ENCODE measurements around the gene ZNF524. TPM values are rescaled to one million over a fixed set of nuclear protein-coding genes. Genes with fewer than 3 reads are reported as not detected.

ZNF524 gene
- total RNA-seq, 1 experiment from 2014 or later, result 8.4 TPM

- H3K9ac ChIP-seq (ENCODE audit: low read length), result peak overlapping the region; percentile 87
These were observed 47.0 kb downstream of the ZNF524 start for GRCh38 chr19:55646889-55647731.

GRCh38 chr19:55647732-55648584 lies 47.9 kb downstream of the ZNF524 start, which contains the start of gene CCDC106:
Gene CCDC106, plus strand, starts transcription at chr19:55648212. Its CDS starts 835 bp downstream, at chr19:55649047.
- H3K9me2 ChIP-seq (replicated peaks; ENCODE audit: insufficient read depth, low read length), result no peaks in the 10 kb centered on the region
- H3K4me2 ChIP-seq (ENCODE audit: low read depth, low read length, poor library complexity, severe bottlenecking), result peak within 1 kb of the TSS; percentile 74
- peaks cover 51% of the 10 kb centered on the region for H3K4me1 ChIP-seq (ENCODE audit: low read length)
- H3K9ac ChIP-seq (ENCODE audit: low read length), result peak within 1 kb of the TSS; percentile 87
- H3K27ac ChIP-seq (ENCODE audit: low read length), result peak within 1 kb of the TSS; percentile 96
- H3K27me3 ChIP-seq (ENCODE audit: low read length), result no peaks in the 10 kb centered on the region
- no peak within 1 kb of the TSS; the same call in 1 of the 2 replicates for H2AFZ ChIP-seq (ENCODE audit: low read length)
- DNase-seq, result peak; percentile 92
- H3K79me2 ChIP-seq (ENCODE audit: low read length), result peaks cover 43% of the 10 kb centered on the region
- no peaks in the 10 kb centered on the region for H3K9me3 ChIP-seq (ENCODE audit: low read length)
- no peaks in the 10 kb centered on the region; the same call in 1 of the 2 replicates for H4K20me1 ChIP-seq (ENCODE audit: insufficient read depth, low read depth, low read length)
- H3K36me3 ChIP-seq (ENCODE audit: insufficient read depth, low read length), result peaks cover 15% of the 10 kb centered on the region
- H3K4me3 ChIP-seq (ENCODE audit: low read length), result peak within 1 kb of the TSS; percentile 67

More at GRCh38 chr19:55646889-55647731, 47.0 kb downstream of the ZNF524 start:
- no peaks in the 10 kb centered on the region for H3K27me3 ChIP-seq (ENCODE audit: low read length)
- H3K79me2 ChIP-seq (ENCODE audit: low read length), result peaks cover 51% of the 10 kb centered on the region
- H3K4me3 ChIP-seq (ENCODE audit: low read length), result peak overlapping the region; percentile 67
- H3K4me1 ChIP-seq (ENCODE audit: low read length), result peaks cover 58% of the 10 kb centered on the region
- no peak overlapping the region for H2AFZ ChIP-seq (ENCODE audit: low read length)
- peaks cover 15% of the 10 kb centered on the region for H3K36me3 ChIP-seq (ENCODE audit: insufficient read depth, low read length)
- peak overlapping the region; percentile 96 for H3K27ac ChIP-seq (ENCODE audit: low read length)
- no peaks in the 10 kb centered on the region; the same call in 1 of the 2 replicates for H4K20me1 ChIP-seq (ENCODE audit: insufficient read depth, low read depth, low read length)
- peak overlapping the region; percentile 74 for H3K4me2 ChIP-seq (ENCODE audit: low read depth, low read length, poor library complexity, severe bottlenecking)
- no peaks in the 10 kb centered on the region for H3K9me3 ChIP-seq (ENCODE audit: low read length)
- peak; percentile 94 for DNase-seq
- H3K9me2 ChIP-seq (replicated peaks; ENCODE audit: insufficient read depth, low read length), result no peaks in the 10 kb centered on the region

GRCh38 chr19:55648585-55649267 lies 48.6 kb downstream of the ZNF524 start:
- no peak overlapping the region for H2AFZ ChIP-seq (ENCODE audit: low read length)
- H3K4me2 ChIP-seq (ENCODE audit: low read depth, low read length, poor library complexity, severe bottlenecking), result peak overlapping the region; percentile 74
- H3K9ac ChIP-seq (ENCODE audit: low read length), result peak overlapping the region; percentile 87
- peaks cover 49% of the 10 kb centered on the region for H3K4me1 ChIP-seq (ENCODE audit: low read length)
- H3K27ac ChIP-seq (ENCODE audit: low read length), result peak overlapping the region; percentile 96
- H3K27me3 ChIP-seq (ENCODE audit: low read length), result no peaks in the 10 kb centered on the region
- no peak for DNase-seq
- no peaks in the 10 kb centered on the region for H3K9me2 ChIP-seq (replicated peaks; ENCODE audit: insufficient read depth, low read length)
- peaks cover 15% of the 10 kb centered on the region for H3K36me3 ChIP-seq (ENCODE audit: insufficient read depth, low read length)
- peak overlapping the region; percentile 67 for H3K4me3 ChIP-seq (ENCODE audit: low read length)
- H3K9me3 ChIP-seq (ENCODE audit: low read length), result no peaks in the 10 kb centered on the region
- no peaks in the 10 kb centered on the region; the same call in 1 of the 2 replicates for H4K20me1 ChIP-seq (ENCODE audit: insufficient read depth, low read depth, low read length)
- H3K79me2 ChIP-seq (ENCODE audit: low read length), result peaks cover 35% of the 10 kb centered on the region

GRCh38 chr19:55649268-55650125 lies 49.4 kb downstream of the ZNF524 start:
- Histone ChIP-seq H3K36me3 (ENCODE audit: insufficient read depth, low read length) (peaks cover 13% of the 10 kb centered on the region), H3K9ac (ENCODE audit: low read length) (peak overlapping the region; percentile 87), H2AFZ (ENCODE audit: low read length) (no peak overlapping the region), H3K9me2 (replicated peaks; ENCODE audit: insufficient read depth, low read length) (no peaks in the 10 kb centered on the region), H3K27ac (ENCODE audit: low read length) (peak overlapping the region; percentile 96), H4K20me1 (ENCODE audit: insufficient read depth, low read depth, low read length) (no peaks in the 10 kb centered on the region; the same call in 1 of the 2 replicates), H3K27me3 (ENCODE audit: low read length) (no peaks in the 10 kb centered on the region), H3K4me1 (ENCODE audit: low read length) (peaks cover 48% of the 10 kb centered on the region), H3K9me3 (ENCODE audit: low read length) (no peaks in the 10 kb centered on the region), H3K4me3 (ENCODE audit: low read length) (peak overlapping the region; percentile 67), H3K4me2 (ENCODE audit: low read depth, low read length, poor library complexity, severe bottlenecking) (peak overlapping the region; percentile 74), H3K79me2 (ENCODE audit: low read length) (peaks cover 28% of the 10 kb centered on the region)
- DNase-seq, result no peak

GRCh38 chr19:55650126-55650557 lies 50.1 kb downstream of the ZNF524 start:
- peaks cover 7% of the 10 kb centered on the region for H3K36me3 ChIP-seq (ENCODE audit: insufficient read depth, low read length)
- DNase-seq, result no peak
- no peaks in the 10 kb centered on the region for H4K20me1 ChIP-seq (ENCODE audit: insufficient read depth, low read depth, low read length)
- no peak overlapping the region for H3K4me2 ChIP-seq (ENCODE audit: low read depth, low read length, poor library complexity, severe bottlenecking)
- peaks cover 24% of the 10 kb centered on the region for H3K79me2 ChIP-seq (ENCODE audit: low read length)
- H3K27ac ChIP-seq (ENCODE audit: low read length), result no peak overlapping the region
- H3K27me3 ChIP-seq (ENCODE audit: low read length), result no peaks in the 10 kb centered on the region
- H3K9me3 ChIP-seq (ENCODE audit: low read length), result no peaks in the 10 kb centered on the region
- H2AFZ ChIP-seq (ENCODE audit: low read length), result no peak overlapping the region
- H3K4me3 ChIP-seq (ENCODE audit: low read length), result no peak overlapping the region
- H3K9ac ChIP-seq (ENCODE audit: low read length), result peak overlapping the region; percentile 5; the same call in 1 of the 2 replicates
- H3K9me2 ChIP-seq (replicated peaks; ENCODE audit: insufficient read depth, low read length), result no peaks in the 10 kb centered on the region
- H3K4me1 ChIP-seq (ENCODE audit: low read length), result peaks cover 41% of the 10 kb centered on the region

GRCh38 chr19:55650602-55651230 lies 50.6 kb downstream of the ZNF524 start:
- H3K4me1 ChIP-seq (ENCODE audit: low read length), result peaks cover 36% of the 10 kb centered on the region
- H4K20me1 ChIP-seq (ENCODE audit: insufficient read depth, low read depth, low read length), result 0 out of 2 replicates have a peak, but pooled peaks cover under 1% of the 10 kb centered on the region
- no peak overlapping the region for H3K4me2 ChIP-seq (ENCODE audit: low read depth, low read length, poor library complexity, severe bottlenecking)
- no peaks in the 10 kb centered on the region for H3K9me2 ChIP-seq (replicated peaks; ENCODE audit: insufficient read depth, low read length)
- peaks cover 24% of the 10 kb centered on the region for H3K79me2 ChIP-seq (ENCODE audit: low read length)
- H3K9ac ChIP-seq (ENCODE audit: low read length), result no peak overlapping the region
- peaks cover 3% of the 10 kb centered on the region; the same call in 1 of the 2 replicates for H3K36me3 ChIP-seq (ENCODE audit: insufficient read depth, low read length)
- H3K9me3 ChIP-seq (ENCODE audit: low read length), result no peaks in the 10 kb centered on the region
- no peak overlapping the region for H3K4me3 ChIP-seq (ENCODE audit: low read length)
- H3K27ac ChIP-seq (ENCODE audit: low read length), result no peak overlapping the region
- H3K27me3 ChIP-seq (ENCODE audit: low read length), result no peaks in the 10 kb centered on the region
- no peak for DNase-seq
- no peak overlapping the region for H2AFZ ChIP-seq (ENCODE audit: low read length)

- no peak overlapping the region for H2AFZ ChIP-seq (ENCODE audit: low read length)
- H3K79me2 ChIP-seq (ENCODE audit: low read length), result peaks cover 28% of the 10 kb centered on the region
- H3K4me2 ChIP-seq (ENCODE audit: low read depth, low read length, poor library complexity, severe bottlenecking), result no peak overlapping the region
- peaks cover 5% of the 10 kb centered on the region for H4K20me1 ChIP-seq (ENCODE audit: insufficient read depth, low read depth, low read length)
- H3K36me3 ChIP-seq (ENCODE audit: insufficient read depth, low read length), result peaks cover 7% of the 10 kb centered on the region; the same call in 1 of the 2 replicates
- H3K9ac ChIP-seq (ENCODE audit: low read length), result no peak overlapping the region
- peaks cover 32% of the 10 kb centered on the region for H3K4me1 ChIP-seq (ENCODE audit: low read length)
- H3K27me3 ChIP-seq (ENCODE audit: low read length), result no peaks in the 10 kb centered on the region
- no peaks in the 10 kb centered on the region for H3K9me3 ChIP-seq (ENCODE audit: low read length)
- H3K27ac ChIP-seq (ENCODE audit: low read length), result no peak overlapping the region
- DNase-seq, result no peak
- H3K9me2 ChIP-seq (replicated peaks; ENCODE audit: insufficient read depth, low read length), result no peaks in the 10 kb centered on the region
- H3K4me3 ChIP-seq (ENCODE audit: low read length), result no peak overlapping the region
These were observed 51.1 kb downstream of the ZNF524 start for GRCh38 chr19:55651236-55651635.

Measured in Karpas-422 (cell line).